ENCODE data around the gene RIOK3. TPM values are rescaled to one million over a fixed set of nuclear protein-coding genes. Genes with fewer than 3 reads are reported as not detected.

RIOK3 gene, protein sequence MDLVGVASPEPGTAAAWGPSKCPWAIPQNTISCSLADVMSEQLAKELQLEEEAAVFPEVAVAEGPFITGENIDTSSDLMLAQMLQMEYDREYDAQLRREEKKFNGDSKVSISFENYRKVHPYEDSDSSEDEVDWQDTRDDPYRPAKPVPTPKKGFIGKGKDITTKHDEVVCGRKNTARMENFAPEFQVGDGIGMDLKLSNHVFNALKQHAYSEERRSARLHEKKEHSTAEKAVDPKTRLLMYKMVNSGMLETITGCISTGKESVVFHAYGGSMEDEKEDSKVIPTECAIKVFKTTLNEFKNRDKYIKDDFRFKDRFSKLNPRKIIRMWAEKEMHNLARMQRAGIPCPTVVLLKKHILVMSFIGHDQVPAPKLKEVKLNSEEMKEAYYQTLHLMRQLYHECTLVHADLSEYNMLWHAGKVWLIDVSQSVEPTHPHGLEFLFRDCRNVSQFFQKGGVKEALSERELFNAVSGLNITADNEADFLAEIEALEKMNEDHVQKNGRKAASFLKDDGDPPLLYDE
- 30.9 and 45.1 TPM in 2 replicates for polyA plus RNA-seq (2011; rRNA removed)
- 25.7 and 26.6 TPM in 2 replicates for polyA minus RNA-seq (2011; rRNA and poly(A)+ RNA removed)

DNA sequence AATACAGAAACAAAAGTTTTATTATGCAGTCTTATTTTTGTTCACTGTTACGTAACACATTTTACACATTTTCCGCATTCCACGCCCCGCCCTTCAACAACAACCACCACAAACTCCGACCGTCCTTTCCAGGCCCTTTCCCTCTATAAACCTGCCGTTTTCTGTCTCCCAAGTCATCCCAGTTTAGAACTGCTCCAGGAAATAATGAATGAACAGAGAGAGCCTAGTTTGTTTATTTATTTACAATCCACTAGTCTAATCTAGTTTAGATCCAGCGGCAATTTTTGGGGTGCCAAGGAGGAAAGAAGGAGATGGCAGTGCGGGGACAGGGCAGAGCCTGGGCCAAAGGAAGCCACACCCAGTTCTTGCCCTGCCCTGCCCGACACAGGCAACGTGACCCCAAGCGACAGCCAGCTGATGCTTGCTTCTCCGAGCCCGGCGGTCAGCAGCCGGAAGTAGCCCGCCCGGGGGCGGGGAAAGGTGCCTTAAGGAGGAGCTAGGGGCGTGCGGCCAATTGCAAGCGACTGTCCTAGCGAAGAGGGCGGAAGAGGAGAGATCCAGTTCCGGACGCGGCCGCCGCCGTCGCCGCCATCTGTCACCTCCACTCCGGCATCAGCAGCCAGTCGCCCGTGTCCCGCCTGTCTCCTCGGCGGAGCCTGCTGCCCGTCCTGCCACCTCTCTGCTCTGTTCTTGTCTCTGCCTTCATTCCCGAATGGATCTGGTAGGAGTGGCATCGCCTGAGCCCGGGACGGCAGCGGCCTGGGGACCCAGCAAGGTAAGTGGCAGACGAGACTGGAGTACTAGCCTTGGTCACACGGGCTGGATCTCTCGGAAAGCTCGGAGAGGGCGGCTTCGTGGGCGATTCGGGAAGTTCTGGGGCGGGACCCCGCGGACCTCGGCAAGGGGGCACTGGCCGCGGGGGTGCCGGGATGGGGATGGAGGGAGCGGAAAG lies at the start of gene RIOK3:
TSS of gene RIOK3 (plus strand) at position 560 of the 952 bp plus-strand sequence. CDS start at position 713, 153 bp downstream.
- peak; percentile 88 for DNase-seq (ENCODE audit: low read depth)
- CTCF ChIA-PET = interaction anchor here (1.1 kb wide), 1 partner anchor 10 kb away, joined by 4 read pairs; no protein-coding TSS in a partner anchor
- Histone ChIP-seq H3K36me3 (ENCODE audit: control insufficient read depth, insufficient read depth, low read length) (no peaks in the 10 kb centered on the region; the same call in 1 of the 2 replicates), H3K4me3 (ENCODE audit: low read depth, low read length) (peak within 1 kb of the TSS; percentile 56), H3K27me3 (ENCODE audit: control insufficient read depth, insufficient read depth, low read length) (no peaks in the 10 kb centered on the region)
- TF ChIP-seq, protein P1, sequence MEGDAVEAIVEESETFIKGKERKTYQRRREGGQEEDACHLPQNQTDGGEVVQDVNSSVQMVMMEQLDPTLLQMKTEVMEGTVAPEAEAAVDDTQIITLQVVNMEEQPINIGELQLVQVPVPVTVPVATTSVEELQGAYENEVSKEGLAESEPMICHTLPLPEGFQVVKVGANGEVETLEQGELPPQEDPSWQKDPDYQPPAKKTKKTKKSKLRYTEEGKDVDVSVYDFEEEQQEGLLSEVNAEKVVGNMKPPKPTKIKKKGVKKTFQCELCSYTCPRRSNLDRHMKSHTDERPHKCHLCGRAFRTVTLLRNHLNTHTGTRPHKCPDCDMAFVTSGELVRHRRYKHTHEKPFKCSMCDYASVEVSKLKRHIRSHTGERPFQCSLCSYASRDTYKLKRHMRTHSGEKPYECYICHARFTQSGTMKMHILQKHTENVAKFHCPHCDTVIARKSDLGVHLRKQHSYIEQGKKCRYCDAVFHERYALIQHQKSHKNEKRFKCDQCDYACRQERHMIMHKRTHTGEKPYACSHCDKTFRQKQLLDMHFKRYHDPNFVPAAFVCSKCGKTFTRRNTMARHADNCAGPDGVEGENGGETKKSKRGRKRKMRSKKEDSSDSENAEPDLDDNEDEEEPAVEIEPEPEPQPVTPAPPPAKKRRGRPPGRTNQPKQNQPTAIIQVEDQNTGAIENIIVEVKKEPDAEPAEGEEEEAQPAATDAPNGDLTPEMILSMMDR (IDR thresholded peaks at IDR 0.05; ENCODE audit: insufficient read depth, low read depth, low read length) = no peak
- POLR2A ChIA-PET = no interaction called here

DNA sequence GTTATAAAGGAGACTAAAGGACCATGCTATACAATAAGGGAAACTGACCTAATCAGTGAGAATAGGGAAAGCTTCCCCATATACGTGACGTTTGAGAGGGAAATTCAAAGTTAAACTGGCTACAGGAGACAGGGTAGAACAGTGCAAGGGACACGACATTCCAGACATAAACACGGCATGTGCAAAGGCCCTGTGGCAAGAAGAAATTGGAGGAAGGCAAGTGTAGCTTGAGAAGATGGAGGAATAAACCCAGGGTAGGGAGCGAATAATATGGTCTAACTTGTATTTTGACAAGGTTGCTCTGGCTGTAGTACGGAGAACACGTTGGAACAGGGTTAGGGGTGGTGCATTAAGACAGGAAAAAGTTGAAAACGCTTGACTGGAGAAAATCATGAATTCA lies 49.8 kb upstream of the RIOK3 start:
- H3K36me3 ChIP-seq (ENCODE audit: control insufficient read depth, insufficient read depth, low read length) = no peaks in the 10 kb centered on the region
- no peak overlapping the region for H3K4me3 ChIP-seq (ENCODE audit: low read depth, low read length)
- no peak for DNase-seq (ENCODE audit: low read depth)
- ChIA-PET POLR2A (no interaction called here), CTCF (interaction anchor here (3.6 kb wide), 1 partner anchor 9 kb away, joined by 19 read pairs; no protein-coding TSS in a partner anchor)
- H3K27me3 ChIP-seq (ENCODE audit: control insufficient read depth, insufficient read depth, low read length) = no peaks in the 10 kb centered on the region
- TF ChIP-seq, protein P1 (IDR thresholded peaks at IDR 0.05; ENCODE audit: insufficient read depth, low read depth, low read length) = no peak

DNA sequence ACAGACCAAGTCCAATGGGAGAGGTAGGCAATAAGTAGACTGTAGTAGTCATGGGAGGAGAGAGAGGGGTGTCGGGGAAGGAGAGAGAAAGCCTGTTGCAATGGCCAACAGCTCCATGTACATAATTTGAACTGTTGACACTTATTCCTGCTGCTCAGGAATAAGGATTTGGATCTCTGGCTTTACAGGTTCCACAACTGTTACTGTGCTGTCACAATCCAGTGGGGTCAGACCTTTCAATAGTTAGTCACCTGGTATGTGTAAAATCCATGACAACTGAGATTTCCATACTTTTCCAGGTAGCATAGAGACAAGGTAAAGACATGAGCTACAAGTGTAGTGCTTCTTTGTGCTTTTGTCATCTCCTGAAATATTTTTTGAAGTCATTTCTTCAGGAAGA lies 47.5 kb upstream of the RIOK3 start:
- CTCF ChIA-PET = interaction anchor here (0.6 to 3.3 kb wide), 6 partner anchors 8 to 407 kb away, joined by 3 to 14 read pairs (median 4); no protein-coding TSS in a partner anchor
- TF ChIP-seq, protein P1 (IDR thresholded peaks at IDR 0.05; ENCODE audit: insufficient read depth, low read depth, low read length) = no peak
- POLR2A ChIA-PET = no interaction called here
- no peak overlapping the region for H3K4me3 ChIP-seq (ENCODE audit: low read depth, low read length)
- H3K27me3 ChIP-seq (ENCODE audit: control insufficient read depth, insufficient read depth, low read length) = no peaks in the 10 kb centered on the region
- H3K36me3 ChIP-seq (ENCODE audit: control insufficient read depth, insufficient read depth, low read length) = no peaks in the 10 kb centered on the region
- no peak for DNase-seq (ENCODE audit: low read depth)

DNA sequence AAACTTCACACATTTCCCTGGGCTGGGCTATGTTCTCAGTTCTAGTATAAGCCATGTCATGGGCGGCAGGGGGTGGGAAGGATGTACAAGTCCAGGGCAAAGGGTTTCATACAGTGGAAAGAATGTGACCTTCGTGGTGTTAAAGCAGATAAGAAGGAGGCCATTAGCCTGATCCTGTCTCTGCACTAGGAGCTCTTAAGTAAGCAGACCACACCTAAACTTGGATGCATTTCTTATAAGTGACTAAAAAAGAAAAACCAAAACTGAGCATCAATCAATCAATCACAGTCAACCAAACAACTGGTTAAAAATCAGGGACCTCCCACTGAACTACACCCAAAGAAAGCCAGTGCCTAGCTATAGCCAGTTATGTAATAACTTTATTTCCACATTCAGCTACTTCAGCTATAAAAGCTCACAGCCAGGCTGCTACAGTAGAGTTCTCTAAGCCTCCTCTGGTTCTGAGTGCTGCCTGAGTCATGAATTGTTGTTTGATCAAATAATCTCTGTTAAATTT lies 46.8 kb upstream of the RIOK3 start:
- ChIA-PET POLR2A (no interaction called here), CTCF (interaction anchor here (0.6 to 3.3 kb wide), 6 partner anchors 8 to 406 kb away, joined by 3 to 14 read pairs (median 4); no protein-coding TSS in a partner anchor)
- Histone ChIP-seq H3K27me3 (ENCODE audit: control insufficient read depth, insufficient read depth, low read length) (no peaks in the 10 kb centered on the region), H3K4me3 (ENCODE audit: low read depth, low read length) (no peak overlapping the region), H3K36me3 (ENCODE audit: control insufficient read depth, insufficient read depth, low read length) (no peaks in the 10 kb centered on the region)
- TF ChIP-seq, protein P1 (IDR thresholded peaks at IDR 0.05; ENCODE audit: insufficient read depth, low read depth, low read length) = no peak
- DNase-seq (ENCODE audit: low read depth) = no peak

Measured in BJ (cell line).